ENCODE data around the gene UROC1. TPM values are rescaled to one million over a fixed set of nuclear protein-coding genes. Genes with fewer than 3 reads are reported as not detected.

UROC1 gene
- total RNA-seq, 1 experiment from 2014 or later = not detected

- Mint-ChIP-seq H3K4me3 (ENCODE audit: unreplicated experiment) (no peak overlapping the region), H3K27me3 (ENCODE audit: insufficient read depth, unreplicated experiment) (no peaks in the 10 kb centered on the region), H3K4me1 (ENCODE audit: low read depth, unreplicated experiment) (no peaks in the 10 kb centered on the region), H3K36me3 (ENCODE audit: insufficient read depth, unreplicated experiment) (no peaks in the 10 kb centered on the region), H3K9me3 (ENCODE audit: unreplicated experiment) (no peaks in the 10 kb centered on the region), H3K27ac (ENCODE audit: unreplicated experiment) (no peak overlapping the region)
- CTCF ChIA-PET = no interaction called here
- Histone ChIP-seq H3K9me3 (no peaks in the 10 kb centered on the region), H3K4me3 (ENCODE audit: low read depth, low read length) (no peak overlapping the region), H3K4me1 (no peaks in the 10 kb centered on the region), H3K27me3 (replicated peaks; ENCODE audit: control insufficient read depth, insufficient read depth, low read length) (no peaks in the 10 kb centered on the region), H3K36me3 (ENCODE audit: control insufficient read depth, insufficient read depth, low read length) (no peaks in the 10 kb centered on the region)
- DNase-seq = no peak
- intact Hi-C loops (cut with micrococcal nuclease; ENCODE audit: unreplicated experiment) = no loop called here
- POLR2A ChIA-PET = no interaction called here
- BruUV-seq (replicated peaks) = no TSS peak
- TF ChIP-seq CTCF (IDR thresholded peaks at IDR 0.05; ENCODE audit: insufficient read depth in 1 of 2, low read depth in 1 of 2, low read length in 1 of 2, severe bottlenecking in 1 of 2, unreplicated experiment in 1 of 2) = no peak
Measured at GRCh38 chr3:126488185-126488584, 29.4 kb downstream of the UROC1 start.

GRCh38 chr3:126487151-126487771, 30.3 kb downstream of the UROC1 start:
- CTCF ChIA-PET = no interaction called here
- H3K36me3 ChIP-seq (ENCODE audit: control insufficient read depth, insufficient read depth, low read length) = no peaks in the 10 kb centered on the region
- no peak overlapping the region for H3K4me3 Mint-ChIP-seq (ENCODE audit: unreplicated experiment)
- H3K4me1 Mint-ChIP-seq (ENCODE audit: low read depth, unreplicated experiment) = no peaks in the 10 kb centered on the region
- H3K4me1 ChIP-seq = no peaks in the 10 kb centered on the region
- POLR2A ChIA-PET = no interaction called here
- H3K27ac Mint-ChIP-seq (ENCODE audit: unreplicated experiment) = no peak overlapping the region
- no peaks in the 10 kb centered on the region for H3K36me3 Mint-ChIP-seq (ENCODE audit: insufficient read depth, unreplicated experiment)
- no peaks in the 10 kb centered on the region for H3K9me3 Mint-ChIP-seq (ENCODE audit: unreplicated experiment)
- DNase-seq = peak in 1 of 2 experiments; percentile 22
- no peak overlapping the region for H3K4me3 ChIP-seq (ENCODE audit: low read depth, low read length)
- BruUV-seq (replicated peaks) = no TSS peak
- no peaks in the 10 kb centered on the region for H3K27me3 Mint-ChIP-seq (ENCODE audit: insufficient read depth, unreplicated experiment)
- H3K9me3 ChIP-seq = no peaks in the 10 kb centered on the region
- no peaks in the 10 kb centered on the region for H3K27me3 ChIP-seq (replicated peaks; ENCODE audit: control insufficient read depth, insufficient read depth, low read length)
- peak in 1 of 2 experiments; percentile 13 for TF ChIP-seq CTCF (IDR thresholded peaks at IDR 0.05; ENCODE audit: insufficient read depth in 1 of 2, low read depth in 1 of 2, low read length in 1 of 2, severe bottlenecking in 1 of 2, unreplicated experiment in 1 of 2)
- intact Hi-C loops (cut with micrococcal nuclease; ENCODE audit: unreplicated experiment) = no loop called here

- DNase-seq = no peak
- ChIA-PET POLR2A (no interaction called here), CTCF (no interaction called here)
- no peaks in the 10 kb centered on the region for H3K4me1 ChIP-seq
- H3K9me3 Mint-ChIP-seq (ENCODE audit: unreplicated experiment) = no peaks in the 10 kb centered on the region
- no peaks in the 10 kb centered on the region for H3K36me3 ChIP-seq (ENCODE audit: control insufficient read depth, insufficient read depth, low read length)
- intact Hi-C loops (cut with micrococcal nuclease; ENCODE audit: unreplicated experiment) = no loop called here
- no peaks in the 10 kb centered on the region for H3K9me3 ChIP-seq
- no peaks in the 10 kb centered on the region for H3K36me3 Mint-ChIP-seq (ENCODE audit: insufficient read depth, unreplicated experiment)
- no TSS peak for BruUV-seq (replicated peaks)
- no peak for TF ChIP-seq CTCF (IDR thresholded peaks at IDR 0.05; ENCODE audit: insufficient read depth in 1 of 2, low read depth in 1 of 2, low read length in 1 of 2, severe bottlenecking in 1 of 2, unreplicated experiment in 1 of 2)
- no peaks in the 10 kb centered on the region for H3K27me3 Mint-ChIP-seq (ENCODE audit: insufficient read depth, unreplicated experiment)
- no peaks in the 10 kb centered on the region for H3K27me3 ChIP-seq (replicated peaks; ENCODE audit: control insufficient read depth, insufficient read depth, low read length)
- no peak overlapping the region for H3K4me3 ChIP-seq (ENCODE audit: low read depth, low read length)
- no peaks in the 10 kb centered on the region for H3K4me1 Mint-ChIP-seq (ENCODE audit: low read depth, unreplicated experiment)
- H3K4me3 Mint-ChIP-seq (ENCODE audit: unreplicated experiment) = no peak overlapping the region
- no peak overlapping the region for H3K27ac Mint-ChIP-seq (ENCODE audit: unreplicated experiment)
Measured at GRCh38 chr3:126486360-126486847, 31.2 kb downstream of the UROC1 start.

Measured in Caco-2 (cell line).